ENCODE measurements around the gene RNF224. TPM values are rescaled to one million over a fixed set of nuclear protein-coding genes. Genes with fewer than 3 reads are reported as not detected.

The RNF224 gene
- total RNA-seq, 1 experiment from 2014 or later = 0.30 TPM

DNA sequence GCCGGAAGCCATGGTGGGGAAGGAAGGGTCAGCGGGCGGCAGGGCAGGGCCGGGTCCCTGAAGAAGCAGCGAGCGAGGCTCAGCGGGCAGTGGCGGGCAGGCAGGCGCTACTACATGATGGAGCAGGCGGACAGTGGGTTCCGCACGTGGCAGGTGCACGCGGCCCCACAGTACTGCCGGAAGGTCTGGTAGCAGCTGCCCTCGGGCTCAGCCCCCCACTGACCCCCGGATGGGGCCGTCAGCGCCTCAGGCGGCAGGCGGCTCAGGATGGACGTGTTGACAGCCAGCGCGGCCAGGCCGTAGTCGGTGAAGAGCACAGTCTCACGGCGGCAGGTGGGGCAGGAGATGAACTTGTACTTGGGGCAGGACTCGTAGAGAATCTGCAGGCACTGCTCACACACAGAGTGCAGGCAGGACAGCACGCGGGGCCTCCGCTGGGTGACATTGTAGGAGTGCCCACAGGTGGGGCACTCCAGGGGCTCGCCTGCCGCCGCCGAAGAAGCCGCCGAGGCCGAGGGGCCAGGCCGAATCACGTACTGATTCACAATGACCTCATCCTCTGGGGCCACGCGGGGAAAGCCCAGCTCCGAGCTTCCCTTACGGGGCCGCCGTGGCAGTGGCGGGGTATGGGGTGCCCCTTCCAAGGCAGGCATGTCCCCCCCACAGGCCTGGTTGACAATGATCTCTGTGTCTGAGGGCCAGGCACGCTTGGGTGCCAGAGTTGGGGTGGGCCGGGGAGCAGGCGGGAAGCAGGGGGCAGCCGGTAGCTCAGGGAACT lies 6.8 kb upstream of the RNF224 start:
- CTCF ChIA-PET = interaction anchor here (0.7 kb wide), 1 partner anchor 22 kb away, joined by 6 read pairs; no protein-coding TSS in a partner anchor

DNA sequence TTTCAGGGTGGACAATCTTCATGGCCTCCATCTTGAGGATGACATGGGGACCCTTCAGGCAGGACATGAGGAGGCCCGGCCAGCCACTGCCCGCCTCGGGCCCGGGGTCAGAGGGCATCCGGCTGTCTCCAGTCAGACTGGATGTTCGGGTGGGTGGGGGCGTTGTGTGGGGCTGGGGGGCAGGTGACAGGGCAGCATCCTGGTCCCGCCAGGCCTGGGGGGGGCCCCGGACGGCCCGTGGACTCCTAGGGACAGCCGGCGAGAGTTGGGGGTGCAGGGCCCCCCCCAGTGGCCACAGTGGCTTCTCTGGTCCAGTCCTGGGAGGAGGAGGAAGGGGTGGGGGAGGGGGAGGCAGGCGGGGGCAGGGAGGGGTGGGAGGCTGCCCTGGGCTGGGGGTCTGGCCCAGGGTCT lies 6.2 kb upstream of the RNF224 start:
- H3K9me3 ChIP-seq (ENCODE audit: control insufficient read depth in 1 of 2, insufficient read depth in 1 of 2, low read depth in 1 of 2, low read length in 2 of 2) = no peaks in the 10 kb centered on the region
- no peak for ATAC-seq
- no peak for TF ChIP-seq TCF7L2 (IDR thresholded peaks at IDR 0.05; ENCODE audit: borderline replicate concordance, extremely low read depth, insufficient read depth, insufficient read length)
- no peak for TF ChIP-seq ZNF274 (IDR thresholded peaks at IDR 0.05; ENCODE audit: low read depth, low read length)
- TF ChIP-seq POLR2AphosphoS5 (IDR thresholded peaks at IDR 0.05; ENCODE audit: low read depth, low read length) = no peak
- TF ChIP-seq JUND (IDR thresholded peaks at IDR 0.05) = no peak
- TF ChIP-seq, protein P1, sequence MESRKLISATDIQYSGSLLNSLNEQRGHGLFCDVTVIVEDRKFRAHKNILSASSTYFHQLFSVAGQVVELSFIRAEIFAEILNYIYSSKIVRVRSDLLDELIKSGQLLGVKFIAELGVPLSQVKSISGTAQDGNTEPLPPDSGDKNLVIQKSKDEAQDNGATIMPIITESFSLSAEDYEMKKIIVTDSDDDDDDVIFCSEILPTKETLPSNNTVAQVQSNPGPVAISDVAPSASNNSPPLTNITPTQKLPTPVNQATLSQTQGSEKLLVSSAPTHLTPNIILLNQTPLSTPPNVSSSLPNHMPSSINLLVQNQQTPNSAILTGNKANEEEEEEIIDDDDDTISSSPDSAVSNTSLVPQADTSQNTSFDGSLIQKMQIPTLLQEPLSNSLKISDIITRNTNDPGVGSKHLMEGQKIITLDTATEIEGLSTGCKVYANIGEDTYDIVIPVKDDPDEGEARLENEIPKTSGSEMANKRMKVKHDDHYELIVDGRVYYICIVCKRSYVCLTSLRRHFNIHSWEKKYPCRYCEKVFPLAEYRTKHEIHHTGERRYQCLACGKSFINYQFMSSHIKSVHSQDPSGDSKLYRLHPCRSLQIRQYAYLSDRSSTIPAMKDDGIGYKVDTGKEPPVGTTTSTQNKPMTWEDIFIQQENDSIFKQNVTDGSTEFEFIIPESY (IDR thresholded peaks at IDR 0.05; ENCODE audit: extremely low read depth, insufficient replicate concordance, low read length) = no peak
- TF ChIP-seq, protein P2, sequence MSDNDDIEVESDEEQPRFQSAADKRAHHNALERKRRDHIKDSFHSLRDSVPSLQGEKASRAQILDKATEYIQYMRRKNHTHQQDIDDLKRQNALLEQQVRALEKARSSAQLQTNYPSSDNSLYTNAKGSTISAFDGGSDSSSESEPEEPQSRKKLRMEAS (IDR thresholded peaks at IDR 0.05) = no peak
- TF ChIP-seq YY1 (IDR thresholded peaks at IDR 0.05; ENCODE audit: extremely low read depth, insufficient replicate concordance, low read depth, low read length) = no peak
- no peak for TF ChIP-seq EZH2phosphoT487 (IDR thresholded peaks at IDR 0.05; ENCODE audit: borderline replicate concordance)
- no peak for TF ChIP-seq CBX3 (IDR thresholded peaks at IDR 0.05; ENCODE audit: low read depth)
- TF ChIP-seq EZH2 (IDR thresholded peaks at IDR 0.05) = no peak
- H3K9me2 ChIP-seq (ENCODE audit: insufficient read depth) = no peaks in the 10 kb centered on the region
- H3K36me3 ChIP-seq (ENCODE audit: control insufficient read depth in 1 of 2, insufficient read depth in 2 of 2, low read length in 2 of 2) = no peaks in the 10 kb centered on the region
- H3K79me2 ChIP-seq (ENCODE audit: insufficient read depth, low read length) = no peaks in the 10 kb centered on the region
- H3K4me3 ChIP-seq (replicated peaks in 1 of 2; ENCODE audit: low read depth in 1 of 2, low read length in 2 of 2) = peak overlapping the region; percentile 50 to 60; a peak in 3 of 4 replicates
- H3K4me2 ChIP-seq (ENCODE audit: low read length) = peak overlapping the region; percentile 74
- no peaks in the 10 kb centered on the region for H4K20me1 ChIP-seq (ENCODE audit: insufficient read depth)
- no peak overlapping the region for H2AFZ ChIP-seq (ENCODE audit: low read depth, low read length, poor library complexity, severe bottlenecking)
- peaks cover 48 to 80% of the 10 kb centered on the region in 2 experiments for H3K4me1 ChIP-seq (ENCODE audit: control insufficient read depth in 1 of 2, insufficient read depth in 2 of 2, low read length in 2 of 2)
- ChIA-PET POLR2A (interaction anchor here (1.2 kb wide), 1 partner anchor 20 kb away, joined by 3 read pairs; the partner anchor contains the start of gene TUBB4B), CTCF (interaction anchor here (0.7 kb wide), 1 partner anchor 23 kb away, joined by 6 read pairs; no protein-coding TSS in a partner anchor), RAD21 (ENCODE audit: low non-redundant PET in 1 of 2, low total read pairs in 2 of 2, uncharacterized antibody in 2 of 2, unreplicated experiment in 2 of 2) (no interaction called here)
- H3K9ac ChIP-seq (ENCODE audit: low read length) = no peak overlapping the region
- peak overlapping the region; percentile 98; the same call in 1 of the 2 replicates for H3K27ac ChIP-seq (ENCODE audit: low read depth, low read length)
- intact Hi-C loops (cut with micrococcal nuclease) = loop anchor here (10.0 kb wide), 1 partner anchor 436 kb away; no protein-coding TSS in a partner anchor
- no TSS peak for BruUV-seq (replicated peaks)
- no peak for DNase-seq (ENCODE audit: low read depth, low spot score)
- H3K27me3 ChIP-seq (ENCODE audit: insufficient read depth, low read length) = no peaks in the 10 kb centered on the region

More for the DNA sequence above, 6.8 kb upstream of the RNF224 start:
- Histone ChIP-seq H3K4me2 (ENCODE audit: low read length) (no peak overlapping the region), H3K4me1 (ENCODE audit: control insufficient read depth in 1 of 2, insufficient read depth in 2 of 2, low read length in 2 of 2) (peaks cover 42 to 74% of the 10 kb centered on the region in 2 experiments), H4K20me1 (ENCODE audit: insufficient read depth) (no peaks in the 10 kb centered on the region), H3K36me3 (ENCODE audit: control insufficient read depth in 1 of 2, insufficient read depth in 2 of 2, low read length in 2 of 2) (no peaks in the 10 kb centered on the region), H3K27ac (ENCODE audit: low read depth, low read length) (peak overlapping the region; percentile 37; the same call in 1 of the 2 replicates), H3K79me2 (ENCODE audit: insufficient read depth, low read length) (no peaks in the 10 kb centered on the region), H3K9me2 (ENCODE audit: insufficient read depth) (no peaks in the 10 kb centered on the region), H3K9ac (ENCODE audit: low read length) (no peak overlapping the region), H3K9me3 (ENCODE audit: control insufficient read depth in 1 of 2, insufficient read depth in 1 of 2, low read depth in 1 of 2, low read length in 2 of 2) (no peaks in the 10 kb centered on the region), H2AFZ (ENCODE audit: low read depth, low read length, poor library complexity, severe bottlenecking) (no peak overlapping the region), H3K27me3 (ENCODE audit: insufficient read depth, low read length) (no peaks in the 10 kb centered on the region), H3K4me3 (replicated peaks in 1 of 2; ENCODE audit: low read depth in 1 of 2, low read length in 2 of 2) (no peak overlapping the region)
- ChIA-PET POLR2A (interaction anchor here (1.2 kb wide), 1 partner anchor 20 kb away, joined by 3 read pairs; the partner anchor contains the start of gene TUBB4B), RAD21 (ENCODE audit: low non-redundant PET in 1 of 2, low total read pairs in 2 of 2, uncharacterized antibody in 2 of 2, unreplicated experiment in 2 of 2) (no interaction called here)
- TF ChIP-seq TCF7L2 (IDR thresholded peaks at IDR 0.05; ENCODE audit: borderline replicate concordance, extremely low read depth, insufficient read depth, insufficient read length) (no peak), FOSL1 (IDR thresholded peaks at IDR 0.05; ENCODE audit: low read depth) (no peak), CEBPB (IDR thresholded peaks at IDR 0.05; ENCODE audit: low read depth) (no peak)
- TF ChIP-seq, protein P3, sequence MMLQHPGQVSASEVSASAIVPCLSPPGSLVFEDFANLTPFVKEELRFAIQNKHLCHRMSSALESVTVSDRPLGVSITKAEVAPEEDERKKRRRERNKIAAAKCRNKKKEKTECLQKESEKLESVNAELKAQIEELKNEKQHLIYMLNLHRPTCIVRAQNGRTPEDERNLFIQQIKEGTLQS (IDR thresholded peaks at IDR 0.05) = no peak
- intact Hi-C loops (cut with micrococcal nuclease) = loop anchor here (10.0 kb wide), 1 partner anchor 436 kb away; no protein-coding TSS in a partner anchor
- ATAC-seq (no peak), DNase-seq (ENCODE audit: low read depth, low spot score) (no peak)
- TSS peak; percentile 57 for BruUV-seq (replicated peaks)

Measured in HCT116 (cell line).